ENCODE data around the gene TRMT11. TPM values are rescaled to one million over a fixed set of nuclear protein-coding genes. Genes with fewer than 3 reads are reported as not detected.
A peak's percentile ranks its signal among the peaks of the same experiment; 100 is the strongest.

The TRMT11 gene
- total RNA-seq, 1 experiment from 2014 or later: 36.7 TPM

DNA sequence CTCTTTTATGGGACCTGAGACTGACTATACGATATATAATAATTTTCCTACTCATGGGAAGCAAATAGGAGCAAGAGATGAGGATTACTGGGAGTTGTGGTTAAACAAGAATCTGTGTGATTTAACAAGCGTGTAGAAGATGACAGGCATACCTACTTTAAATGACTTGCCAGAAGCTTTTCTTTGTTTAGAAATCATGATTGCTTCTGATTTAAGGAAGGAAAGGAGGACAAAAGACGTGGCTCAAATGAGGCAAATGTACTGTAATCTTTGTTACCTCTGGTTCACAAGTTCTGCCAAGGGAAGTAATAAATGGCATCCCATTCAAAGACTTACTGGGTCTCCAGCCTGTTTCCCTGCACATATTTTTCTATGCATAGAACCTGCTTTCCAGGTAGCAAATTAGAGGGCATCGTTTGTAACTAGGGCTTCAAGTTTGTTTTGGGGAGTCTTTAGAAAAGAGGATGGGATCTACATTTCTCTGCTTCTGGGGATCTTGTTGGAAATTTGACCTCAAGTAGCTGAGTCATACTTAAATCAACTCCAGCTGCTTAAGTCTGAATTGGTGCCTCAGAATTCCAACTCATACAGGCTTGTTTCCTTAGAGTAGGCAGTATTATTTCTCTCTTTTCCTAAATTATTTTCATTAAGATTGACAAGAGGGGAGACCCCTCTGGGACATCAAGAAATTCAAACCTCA is 2.9 kb upstream of the TRMT11 start:
- no peak for DNase-seq
- POLR2A ChIA-PET: no interaction called here
- no peak for TF ChIP-seq CTCF (IDR thresholded peaks at IDR 0.05; ENCODE audit: insufficient read depth in 1 of 2, low read depth in 1 of 2, low read length in 1 of 2, severe bottlenecking in 1 of 2, unreplicated experiment in 1 of 2)
- Histone ChIP-seq H3K4me1 (peaks cover 19% of the 10 kb centered on the region; the same call in 1 of the 2 replicates), H3K4me3 (ENCODE audit: low read depth, low read length) (no peak overlapping the region), H3K27me3 (replicated peaks; ENCODE audit: control insufficient read depth, insufficient read depth, low read length) (no peaks in the 10 kb centered on the region), H3K36me3 (ENCODE audit: control insufficient read depth, insufficient read depth, low read length) (no peaks in the 10 kb centered on the region), H3K9me3 (no peaks in the 10 kb centered on the region)
- no peaks in the 10 kb centered on the region for H3K9me3 Mint-ChIP-seq (ENCODE audit: unreplicated experiment)
- H3K27ac Mint-ChIP-seq (ENCODE audit: unreplicated experiment): no peak overlapping the region
- intact Hi-C loops (cut with micrococcal nuclease; ENCODE audit: unreplicated experiment): no loop called here
- BruUV-seq (replicated peaks): no TSS peak
- H3K36me3 Mint-ChIP-seq (ENCODE audit: insufficient read depth, unreplicated experiment): no peaks in the 10 kb centered on the region
- H3K4me3 Mint-ChIP-seq (ENCODE audit: unreplicated experiment): no peak overlapping the region
- CTCF ChIA-PET: no interaction called here
- H3K27me3 Mint-ChIP-seq (ENCODE audit: insufficient read depth, unreplicated experiment): no peaks in the 10 kb centered on the region
- no peaks in the 10 kb centered on the region for H3K4me1 Mint-ChIP-seq (ENCODE audit: low read depth, unreplicated experiment)

GRCh38 chr6:125984311-125984710 is 2.0 kb upstream of the TRMT11 start:
- no peak for TF ChIP-seq CTCF (IDR thresholded peaks at IDR 0.05; ENCODE audit: insufficient read depth in 1 of 2, low read depth in 1 of 2, low read length in 1 of 2, severe bottlenecking in 1 of 2, unreplicated experiment in 1 of 2)
- Histone ChIP-seq H3K4me1 (peaks cover 21% of the 10 kb centered on the region), H3K9me3 (no peaks in the 10 kb centered on the region), H3K4me3 (ENCODE audit: low read depth, low read length) (no peak overlapping the region), H3K36me3 (ENCODE audit: control insufficient read depth, insufficient read depth, low read length) (no peaks in the 10 kb centered on the region), H3K27me3 (replicated peaks; ENCODE audit: control insufficient read depth, insufficient read depth, low read length) (no peaks in the 10 kb centered on the region)
- intact Hi-C loops (cut with micrococcal nuclease; ENCODE audit: unreplicated experiment): no loop called here
- Mint-ChIP-seq H3K36me3 (ENCODE audit: insufficient read depth, unreplicated experiment) (no peaks in the 10 kb centered on the region), H3K27ac (ENCODE audit: unreplicated experiment) (no peak overlapping the region), H3K4me3 (ENCODE audit: unreplicated experiment) (no peak overlapping the region), H3K4me1 (ENCODE audit: low read depth, unreplicated experiment) (no peaks in the 10 kb centered on the region), H3K27me3 (ENCODE audit: insufficient read depth, unreplicated experiment) (no peaks in the 10 kb centered on the region), H3K9me3 (ENCODE audit: unreplicated experiment) (no peaks in the 10 kb centered on the region)
- no peak for DNase-seq
- ChIA-PET POLR2A (no interaction called here), CTCF (no interaction called here)
- BruUV-seq (replicated peaks): no TSS peak

- POLR2A ChIA-PET: interaction anchor here (1.5 to 1.8 kb wide), 4 partner anchors 10 to 195 kb away, joined by 4 to 12 read pairs (median 8); partner anchors contain the start of genes HINT3 and NCOA7
- H3K4me1 ChIP-seq: peaks cover 27% of the 10 kb centered on the region
- Mint-ChIP-seq H3K4me1 (ENCODE audit: low read depth, unreplicated experiment) (no peaks in the 10 kb centered on the region), H3K27me3 (ENCODE audit: insufficient read depth, unreplicated experiment) (no peaks in the 10 kb centered on the region), H3K36me3 (ENCODE audit: insufficient read depth, unreplicated experiment) (no peaks in the 10 kb centered on the region), H3K9me3 (ENCODE audit: unreplicated experiment) (no peaks in the 10 kb centered on the region), H3K4me3 (ENCODE audit: unreplicated experiment) (no peak overlapping the region), H3K27ac (ENCODE audit: unreplicated experiment) (no peak overlapping the region)
- CTCF ChIA-PET: interaction anchor here (0.7 to 1.8 kb wide), 6 partner anchors 10 to 204 kb away, joined by 3 to 14 read pairs (median 4); partner anchors contain the start of genes HINT3 and NCOA7
- intact Hi-C loops (cut with micrococcal nuclease; ENCODE audit: unreplicated experiment): no loop called here
- no peaks in the 10 kb centered on the region for H3K9me3 ChIP-seq
- H3K27me3 ChIP-seq (replicated peaks; ENCODE audit: control insufficient read depth, insufficient read depth, low read length): no peaks in the 10 kb centered on the region
- TF ChIP-seq CTCF (IDR thresholded peaks at IDR 0.05; ENCODE audit: insufficient read depth in 1 of 2, low read depth in 1 of 2, low read length in 1 of 2, severe bottlenecking in 1 of 2, unreplicated experiment in 1 of 2): no peak
- DNase-seq: no peak
- H3K36me3 ChIP-seq (ENCODE audit: control insufficient read depth, insufficient read depth, low read length): no peaks in the 10 kb centered on the region
- no TSS peak for BruUV-seq (replicated peaks)
- H3K4me3 ChIP-seq (ENCODE audit: low read depth, low read length): peak overlapping the region; percentile 67
Observed at GRCh38 chr6:125985522-125985921, 818 bp upstream of the TRMT11 start.

All from Caco-2 (cell line).